DOHH2 (cell line): ENCODE data around the gene CFAP43.

Experiments used
- H3F3A ChIP-seq: fragments of 200-600 bp; sonication (generic), shearing (Covaris generic); 2 replicates; pipeline ENCODE4 v1.6.0; 2016; ENCODE audit warnings: antibody characterized with exemption, mild to moderate bottlenecking; ENCODE audit not compliant: control insufficient read depth, insufficient read depth
- H3K27ac ChIP-seq: fragments of 200-600 bp; sonication (generic); 2 replicates; pipeline ENCODE4 v1.5.1; 2014; ENCODE audit warnings: low read depth, mild to moderate bottlenecking, low read length, moderate library complexity
- H3K27me3 ChIP-seq: fragments of 200-600 bp; sonication (generic); 2 replicates; pipeline ENCODE4 v1.6.1; 2014; ENCODE audit warnings: mild to moderate bottlenecking, low read length, mixed read lengths; ENCODE audit not compliant: control insufficient read depth
- H3K36me3 ChIP-seq: fragments of 200-600 bp; sonication (generic); 2 replicates; pipeline ENCODE4 v1.6.1; 2014; ENCODE audit warnings: mild to moderate bottlenecking, low read length, moderate library complexity, mixed read lengths; ENCODE audit not compliant: control insufficient read depth
- H3K4me1 ChIP-seq: fragments of 200-600 bp; sonication (generic); 2 replicates; pipeline ENCODE4 v1.6.1; 2014; ENCODE audit warnings: mild to moderate bottlenecking, low read length, mixed read lengths; ENCODE audit not compliant: control insufficient read depth
- H3K4me2 ChIP-seq: fragments of 200-600 bp; sonication (generic); 2 replicates; pipeline ENCODE4 v1.6.0; 2014; ENCODE audit warnings: mild to moderate bottlenecking, low read length, moderate library complexity
- H3K4me3 ChIP-seq: fragments of 200-600 bp; sonication (generic); 2 replicates; pipeline ENCODE4 v1.5.1; 2014; ENCODE audit warnings: mild to moderate bottlenecking, low read length, mixed read lengths
- H3K79me2 ChIP-seq: fragments of 200-600 bp; sonication (generic); 2 replicates; pipeline ENCODE4 v1.6.1; 2014; ENCODE audit warnings: mild to moderate bottlenecking, low read length, mixed read lengths; ENCODE audit not compliant: control insufficient read depth
- H3K9me2 ChIP-seq: fragments of 200-600 bp; sonication (generic); replicated peaks from 2 replicates; pipeline ENCODE4 v1.6.1; 2014; ENCODE audit warnings: mild to moderate bottlenecking, low read length, mixed read lengths; ENCODE audit not compliant: control insufficient read depth
- H3K9me3 ChIP-seq: fragments of 200-600 bp; sonication (generic); 2 replicates; pipeline ENCODE4 v1.6.1; 2014; ENCODE audit warnings: antibody characterized with exemption, low read length, mixed read lengths; ENCODE audit not compliant: control insufficient read depth, insufficient read depth
- H4K20me1 ChIP-seq: fragments of 200-600 bp; sonication (generic); 2 replicates; pipeline ENCODE4 v1.6.0; 2014; ENCODE audit warnings: low read depth, mild to moderate bottlenecking, antibody characterized with exemption, low read length, moderate library complexity; ENCODE audit not compliant: control insufficient read depth, insufficient read depth
- CTCF ChIP-seq: fragments of 200-600 bp; sonication (generic); IDR thresholded peaks from one replicate; pipeline ENCODE4 v1.5.1; 2014; ENCODE audit warnings: antibody characterized with exemption, mild to moderate bottlenecking, low read depth, low read length; ENCODE audit not compliant: poor library complexity, severe bottlenecking
- EZH2phosphoT487 ChIP-seq: fragments of 200-600 bp; sonication (generic); IDR thresholded peaks from 2 replicates; pipeline ENCODE4 v1.6.1; 2017; ENCODE audit warnings: borderline replicate concordance, mild to moderate bottlenecking, antibody characterized with exemption, low read length, moderate library complexity, mixed read lengths

The CFAP43 gene

GRCh38 chr10:104277785-104278184, 45.6 kb upstream of the CFAP43 start:
- Histone ChIP-seq H3K79me2 (no peaks in the 10 kb centered on the region), H3K9me3 (no peaks in the 10 kb centered on the region), H3K27ac (no peak overlapping the region), H4K20me1 (no peaks in the 10 kb centered on the region), H3F3A (no peaks in the 10 kb centered on the region; the same call in 1 of the 2 replicates), H3K9me2 (no peaks in the 10 kb centered on the region), H3K4me1 (peaks cover 6% of the 10 kb centered on the region), H3K36me3 (no peaks in the 10 kb centered on the region), H3K4me2 (no peak overlapping the region), H3K4me3 (no peak overlapping the region), H3K27me3 (peaks cover 19% of the 10 kb centered on the region)
- TF ChIP-seq CTCF (no peak), EZH2phosphoT487 (no peak)

- Histone ChIP-seq H3K36me3 (no peaks in the 10 kb centered on the region), H3K27ac (no peak overlapping the region), H3K9me2 (no peaks in the 10 kb centered on the region), H3K4me2 (no peak overlapping the region), H3K27me3 (peaks cover 13% of the 10 kb centered on the region), H4K20me1 (no peaks in the 10 kb centered on the region), H3F3A (no peaks in the 10 kb centered on the region; the same call in 1 of the 2 replicates), H3K4me1 (peaks cover 6% of the 10 kb centered on the region), H3K9me3 (no peaks in the 10 kb centered on the region), H3K79me2 (no peaks in the 10 kb centered on the region), H3K4me3 (no peak overlapping the region)
- TF ChIP-seq EZH2phosphoT487 (no peak), CTCF (no peak)
These were observed 44.0 kb upstream of the CFAP43 start for GRCh38 chr10:104276192-104276591.

- no peaks in the 10 kb centered on the region for H4K20me1 ChIP-seq
- TF ChIP-seq CTCF, result peak; percentile 81
- no peak for TF ChIP-seq EZH2phosphoT487
- peaks cover 6% of the 10 kb centered on the region for H3K4me1 ChIP-seq
- peak overlapping the region; percentile 17; the same call in 1 of the 2 replicates for H3K4me3 ChIP-seq
- H3K79me2 ChIP-seq, result no peaks in the 10 kb centered on the region
- H3K4me2 ChIP-seq, result peak overlapping the region; percentile 45
- no peaks in the 10 kb centered on the region for H3K9me3 ChIP-seq
- H3K36me3 ChIP-seq, result no peaks in the 10 kb centered on the region
- H3K27ac ChIP-seq, result no peak overlapping the region
- H3K27me3 ChIP-seq, result peaks cover 13% of the 10 kb centered on the region
- peaks cover 5% of the 10 kb centered on the region for H3F3A ChIP-seq
- H3K9me2 ChIP-seq, result no peaks in the 10 kb centered on the region
These were observed 42.9 kb upstream of the CFAP43 start for GRCh38 chr10:104274762-104275721.
